GM12865 (cell line): ENCODE measurements around the gene SLC29A3.

Experiments used
- DNase-seq: peaks from one replicate; pipeline ENCODE4 v3.0.0; 2010; ENCODE audit warnings: low read depth
- H3K4me3 ChIP-seq: 2 replicates; pipeline ENCODE4 v1.5.1; 2011; ENCODE audit warnings: mild to moderate bottlenecking, low read depth, low read length, control low read depth
- TF ChIP-seq, protein P1 (sequence below): IDR thresholded peaks from 2 replicates; pipeline ENCODE4 v1.5.1; 2011; ENCODE audit warnings: low read length, control low read depth, low read depth, inconsistent platforms; ENCODE audit not compliant: insufficient read depth; ENCODE audit errors: missing control alignments

Gene SLC29A3

GRCh38 chr10:71344993-71345480 is 26.0 kb downstream of the SLC29A3 start:
- TF ChIP-seq, protein P1, sequence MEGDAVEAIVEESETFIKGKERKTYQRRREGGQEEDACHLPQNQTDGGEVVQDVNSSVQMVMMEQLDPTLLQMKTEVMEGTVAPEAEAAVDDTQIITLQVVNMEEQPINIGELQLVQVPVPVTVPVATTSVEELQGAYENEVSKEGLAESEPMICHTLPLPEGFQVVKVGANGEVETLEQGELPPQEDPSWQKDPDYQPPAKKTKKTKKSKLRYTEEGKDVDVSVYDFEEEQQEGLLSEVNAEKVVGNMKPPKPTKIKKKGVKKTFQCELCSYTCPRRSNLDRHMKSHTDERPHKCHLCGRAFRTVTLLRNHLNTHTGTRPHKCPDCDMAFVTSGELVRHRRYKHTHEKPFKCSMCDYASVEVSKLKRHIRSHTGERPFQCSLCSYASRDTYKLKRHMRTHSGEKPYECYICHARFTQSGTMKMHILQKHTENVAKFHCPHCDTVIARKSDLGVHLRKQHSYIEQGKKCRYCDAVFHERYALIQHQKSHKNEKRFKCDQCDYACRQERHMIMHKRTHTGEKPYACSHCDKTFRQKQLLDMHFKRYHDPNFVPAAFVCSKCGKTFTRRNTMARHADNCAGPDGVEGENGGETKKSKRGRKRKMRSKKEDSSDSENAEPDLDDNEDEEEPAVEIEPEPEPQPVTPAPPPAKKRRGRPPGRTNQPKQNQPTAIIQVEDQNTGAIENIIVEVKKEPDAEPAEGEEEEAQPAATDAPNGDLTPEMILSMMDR = no peak
- H3K4me3 ChIP-seq = no peak overlapping the region
- DNase-seq = no peak

DNA sequence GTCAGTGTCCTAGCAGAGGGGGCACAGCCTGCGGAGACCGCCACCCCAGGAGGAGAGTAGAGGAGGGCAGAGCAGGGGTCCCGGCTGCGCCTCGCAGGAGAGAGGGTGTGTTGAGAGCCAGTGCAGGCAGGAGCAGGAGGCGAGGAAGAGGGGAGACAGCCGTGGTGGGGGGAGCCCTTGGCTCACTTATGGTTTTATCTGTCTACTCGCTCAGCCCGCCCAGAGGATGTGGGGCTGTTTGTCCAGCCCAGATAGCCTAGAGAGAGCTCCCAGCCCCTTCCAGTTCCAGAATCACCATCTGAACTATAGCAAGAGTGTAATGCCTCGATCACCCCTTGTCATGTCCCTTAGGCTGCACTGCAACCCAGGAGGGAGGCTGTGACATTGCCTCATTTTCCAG is 26.6 kb downstream of the SLC29A3 start:
- H3K4me3 ChIP-seq = no peak overlapping the region
- TF ChIP-seq, protein P1 = no peak
- no peak for DNase-seq

GRCh38 chr10:71346731-71347130 is 27.7 kb downstream of the SLC29A3 start:
- no peak overlapping the region for H3K4me3 ChIP-seq
- TF ChIP-seq, protein P1 = no peak
- no peak for DNase-seq

DNA sequence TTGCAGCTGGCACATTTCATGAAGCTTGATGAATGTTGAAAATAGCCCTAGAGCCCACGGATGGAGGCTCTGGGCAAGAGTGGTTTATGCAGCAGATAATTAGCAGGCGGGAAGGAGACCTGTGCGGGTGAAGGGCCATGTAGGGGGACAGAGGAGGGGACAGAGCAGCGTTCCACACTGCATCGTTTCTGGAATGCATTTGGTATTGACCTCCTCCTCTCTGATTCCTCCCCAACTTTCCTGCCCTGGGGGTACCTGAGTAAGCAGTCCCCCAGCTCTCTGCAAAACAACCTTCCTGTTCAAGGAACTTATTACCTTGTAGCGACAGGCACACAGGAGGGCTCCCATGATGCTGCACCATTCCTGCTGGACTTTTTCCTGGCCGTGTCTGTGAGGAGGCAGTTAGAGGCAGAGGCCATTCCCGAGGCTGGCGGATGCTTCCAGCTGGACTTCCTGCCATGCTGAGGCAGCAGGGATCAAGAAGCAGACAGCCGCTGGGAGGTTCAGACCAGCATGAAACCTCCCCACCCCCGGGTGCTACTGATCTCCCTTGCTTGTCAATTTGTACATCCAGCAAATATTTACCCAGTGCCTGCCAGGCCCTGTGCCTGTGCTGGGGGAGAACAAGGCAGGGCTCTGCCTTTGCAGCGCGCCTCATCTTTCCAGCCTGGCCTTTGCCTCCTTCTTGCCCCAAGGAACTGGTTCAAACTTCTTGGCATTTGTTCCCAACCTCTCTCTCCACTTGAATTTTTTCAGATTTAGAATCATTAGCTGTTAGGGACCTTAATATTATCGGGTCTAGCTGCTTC is 28.7 kb downstream of the SLC29A3 start:
- H3K4me3 ChIP-seq = no peak overlapping the region
- TF ChIP-seq, protein P1 = no peak
- DNase-seq = no peak

GRCh38 chr10:71348850-71349249 is 29.8 kb downstream of the SLC29A3 start:
- no peak overlapping the region for H3K4me3 ChIP-seq
- TF ChIP-seq, protein P1 = no peak
- DNase-seq = no peak

GRCh38 chr10:71349406-71349805 is 30.3 kb downstream of the SLC29A3 start:
- TF ChIP-seq, protein P1 = no peak

More at GRCh38 chr10:71349406-71349805, 30.3 kb downstream of the SLC29A3 start:
- no peak overlapping the region for H3K4me3 ChIP-seq
- no peak for DNase-seq
